ENCODE results near the gene MAJIN.

GRCh38 chr11:64897381-64898075 lies 74.4 kb downstream of the MAJIN start:
- TF ChIP-seq EP300 (IDR thresholded peaks at IDR 0.05) (no peak), POLR2A (IDR thresholded peaks at IDR 0.05; ENCODE audit: low read depth) (no peak)

Data from esophagus muscularis mucosa (tissue), 2 donors.